ENCODE measurements around the gene POU3F1.
"Not testable (repeated sequence)": the region's sequence is repeated elsewhere in the genome, so short reads cannot be mapped to it uniquely, and the experiment has no call there.

The POU3F1 gene

GRCh38 chr1:38045401-38046332 is 926 bp downstream of the POU3F1 start:
- DNase-seq: no peak

GRCh38 chr1:38044221-38045215 is 2.1 kb downstream of the POU3F1 start:
- DNase-seq: no peak

- DNase-seq: no peak
Observed at GRCh38 chr1:38043036-38043747, 3.4 kb downstream of the POU3F1 start.

- DNase-seq: no peak
Observed at GRCh38 chr1:38041936-38042834, 4.4 kb downstream of the POU3F1 start.

GRCh38 chr1:38039331-38040088 is 7.1 kb downstream of the POU3F1 start:
- DNase-seq: no peak

- DNase-seq: no peak
Observed at GRCh38 chr1:38038861-38039260, 7.7 kb downstream of the POU3F1 start.

GRCh38 chr1:38037221-38037939 is 9.2 kb downstream of the POU3F1 start:
- DNase-seq: no peak

- no peak for DNase-seq
Observed at GRCh38 chr1:38034871-38035270, 11.7 kb downstream of the POU3F1 start.

GRCh38 chr1:38032992-38033391 is 13.6 kb downstream of the POU3F1 start:
- DNase-seq: not testable (repeated sequence)

GRCh38 chr1:38031513-38031866 is 15.1 kb downstream of the POU3F1 start:
- no peak for DNase-seq

- no peak for DNase-seq
Observed at GRCh38 chr1:38030596-38031512, 15.7 kb downstream of the POU3F1 start.

GRCh38 chr1:38029685-38030511 is 16.7 kb downstream of the POU3F1 start:
- DNase-seq: peak; percentile 96

- DNase-seq: no peak
Observed at GRCh38 chr1:38029081-38029681, 17.4 kb downstream of the POU3F1 start.

- no peak for DNase-seq
Observed at GRCh38 chr1:38028671-38029070, 17.9 kb downstream of the POU3F1 start.

GRCh38 chr1:38028105-38028591 is 18.4 kb downstream of the POU3F1 start:
- DNase-seq: peak; percentile 92

GRCh38 chr1:38027201-38028104 is 19.1 kb downstream of the POU3F1 start:
- no peak for DNase-seq
